Panc1 (cell line): ENCODE measurements around the gene CNGA3. TPM values are rescaled to one million over a fixed set of nuclear protein-coding genes. Genes with fewer than 3 reads are reported as not detected.

ENCODE experiments used
- ATAC-seq: fragments of 200-7000 bp; cut with Tn5 transposase; 2 replicates; pipeline ENCODE4 v1.9.1; 2020; ENCODE audit warnings: mild to moderate bottlenecking, moderate library complexity
- BruUV-seq: library from RNA; stranded (reverse); fragments of 400-500 nt; replicated peaks from 2 replicates; lab custom pipeline; 2021; lab: Mats Ljungman, UMichigan
- CTCF ChIA-PET: fragments of 300-600 bp; sonication (Branson Sonifier 250); formaldehyde crosslinking; loops from one replicate; lab custom pipeline; 2022; ENCODE audit warnings: antibody characterized with exemption; lab: Charles Lee
- POLR2A ChIA-PET: fragments of 300-600 bp; sonication (Branson Sonifier 250); formaldehyde crosslinking; loops from one replicate; lab custom pipeline; 2022; ENCODE audit warnings: antibody characterized with exemption; lab: Charles Lee
- DNase-seq: peaks from one replicate; pipeline ENCODE4 v3.0.0-alpha.2; 2010; ENCODE audit warnings: low read depth, low spot score
- H3K27ac ChIP-seq: 2 replicates; pipeline ENCODE4 v1.5.1; 2011; ENCODE audit warnings: mild to moderate bottlenecking, low read length, inconsistent platforms
- H3K27me3 ChIP-seq: fragments of 200-500 bp; sonication (Bioruptor generic); 2 replicates; pipeline ENCODE4 v1.6.0; 2014; ENCODE audit warnings: low read length, inconsistent platforms; ENCODE audit not compliant: control insufficient read depth, insufficient read depth
- H3K36me3 ChIP-seq: fragments of 200-500 bp; sonication (Bioruptor generic); 2 replicates; pipeline ENCODE4 v1.5.1; 2014; ENCODE audit warnings: inconsistent platforms, mild to moderate bottlenecking, low read length, moderate library complexity; ENCODE audit not compliant: control insufficient read depth, insufficient read depth
- H3K4me1 ChIP-seq: 2 replicates; pipeline ENCODE4 v1.5.1; 2011; ENCODE audit warnings: inconsistent platforms, mild to moderate bottlenecking, low read length, moderate library complexity; ENCODE audit not compliant: control insufficient read depth, insufficient read depth
- H3K4me3 ChIP-seq, 2 experiments: 2 replicates each; pipeline ENCODE4 v1.5.1; 2011 to 2012; ENCODE audit warnings: low read depth in 2 of 2, low read length in 2 of 2, mild to moderate bottlenecking in 2 of 2, inconsistent platforms in 1 of 2, moderate library complexity in 1 of 2
- H3K9me3 ChIP-seq: fragments of 200-500 bp; sonication (Bioruptor generic); 2 replicates; pipeline ENCODE4 v1.5.1; 2014; ENCODE audit warnings: low read depth, mild to moderate bottlenecking, inconsistent platforms, low read length, moderate library complexity; ENCODE audit not compliant: control insufficient read depth, insufficient read depth
- POLR2AphosphoS5 ChIP-seq: IDR thresholded peaks from 2 replicates; pipeline ENCODE4 v1.6.1; 2012; ENCODE audit warnings: mild to moderate bottlenecking, low read depth, low read length, moderate library complexity
- SIN3A ChIP-seq: IDR thresholded peaks from 2 replicates; pipeline ENCODE4 v1.6.1; 2012; ENCODE audit warnings: low read depth, mild to moderate bottlenecking, low read length, moderate library complexity, borderline replicate concordance; ENCODE audit not compliant: insufficient read depth
- TCF7L2 ChIP-seq: IDR thresholded peaks from 2 replicates; pipeline ENCODE4 v1.6.1; 2011; ENCODE audit warnings: mild to moderate bottlenecking, low read depth, low read length, inconsistent platforms
- in situ Hi-C: cut with HindIII; loops from 2 replicates; pipeline ENCODE4 v1.10.0; 2016; ENCODE audit warnings: low sequenced_read_pairs, low pct_unique_long_range_greater_than_20kb
- intact Hi-C: fragments of 100-400 bp; cut with micrococcal nuclease; formaldehyde crosslinking; loops from one replicate; pipeline ENCODE4 v1.10.0; 2022; ENCODE audit not compliant: unreplicated experiment
- total RNA-seq: library from RNA; stranded (reverse); gene quantifications from one replicate; pipeline ENCODE4 v1.2.1, GENCODE V29; 2021; ENCODE audit not compliant: unreplicated experiment
- TF ChIP-seq, protein P1 (sequence below): fragments of 450-650 bp; IDR thresholded peaks from 2 replicates; pipeline ENCODE4 v1.5.1; 2017; ENCODE audit warnings: mild to moderate bottlenecking
- TF ChIP-seq, protein P2 (sequence below), 2 experiments: IDR thresholded peaks; 2 replicates each; pipeline ENCODE4 v1.6.1; 2011 to 2012; ENCODE audit warnings: low read depth in 2 of 2, control low read depth in 1 of 2, low read length in 1 of 2, mild to moderate bottlenecking in 1 of 2, moderate library complexity in 1 of 2; ENCODE audit not compliant: insufficient read depth in 1 of 2

The CNGA3 gene
- total RNA-seq, 1 experiment from 2014 or later = not detected

DNA sequence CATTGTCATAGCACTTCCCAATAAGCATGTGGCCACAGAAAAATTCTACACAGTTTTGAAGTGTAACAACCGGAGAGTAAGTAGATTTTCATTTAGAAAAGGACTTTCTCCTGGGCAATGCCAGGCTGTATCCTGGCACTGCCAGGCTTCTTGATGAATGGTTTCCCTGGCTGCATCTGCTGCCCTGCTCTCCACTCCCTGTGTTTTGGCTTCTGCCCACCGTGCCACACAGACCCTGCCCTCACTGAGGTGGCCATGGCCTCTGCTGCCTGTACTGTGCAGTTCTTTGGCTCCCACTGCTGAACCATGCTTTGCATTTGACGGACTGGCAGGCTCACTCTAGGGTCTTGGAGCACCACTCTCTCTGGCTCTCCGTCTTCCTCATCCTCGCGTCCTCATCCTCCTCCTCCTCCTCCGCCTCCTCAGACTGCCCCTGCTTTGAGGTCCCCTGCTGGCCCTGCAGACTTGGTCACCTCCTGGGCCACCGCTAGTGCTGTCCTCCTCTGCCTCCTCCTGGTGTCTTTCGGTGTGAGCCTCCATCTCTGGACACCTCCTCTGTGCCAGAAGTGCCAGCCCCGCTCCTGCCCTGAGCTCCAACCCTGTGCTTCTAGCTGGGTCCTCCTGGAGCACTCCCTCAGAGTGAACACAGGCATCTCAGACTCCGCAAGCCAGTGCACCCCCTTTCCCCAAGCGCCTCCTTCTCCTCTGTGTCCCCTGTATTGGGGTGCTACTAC lies 45.9 kb upstream of the CNGA3 start:
- ChIA-PET POLR2A (no interaction called here), CTCF (no interaction called here)
- DNase-seq (no peak), ATAC-seq (no peak)
- in situ Hi-C loops = no loop called here
- no peaks in the 10 kb centered on the region for H3K9me3 ChIP-seq
- TF ChIP-seq, protein P1, sequence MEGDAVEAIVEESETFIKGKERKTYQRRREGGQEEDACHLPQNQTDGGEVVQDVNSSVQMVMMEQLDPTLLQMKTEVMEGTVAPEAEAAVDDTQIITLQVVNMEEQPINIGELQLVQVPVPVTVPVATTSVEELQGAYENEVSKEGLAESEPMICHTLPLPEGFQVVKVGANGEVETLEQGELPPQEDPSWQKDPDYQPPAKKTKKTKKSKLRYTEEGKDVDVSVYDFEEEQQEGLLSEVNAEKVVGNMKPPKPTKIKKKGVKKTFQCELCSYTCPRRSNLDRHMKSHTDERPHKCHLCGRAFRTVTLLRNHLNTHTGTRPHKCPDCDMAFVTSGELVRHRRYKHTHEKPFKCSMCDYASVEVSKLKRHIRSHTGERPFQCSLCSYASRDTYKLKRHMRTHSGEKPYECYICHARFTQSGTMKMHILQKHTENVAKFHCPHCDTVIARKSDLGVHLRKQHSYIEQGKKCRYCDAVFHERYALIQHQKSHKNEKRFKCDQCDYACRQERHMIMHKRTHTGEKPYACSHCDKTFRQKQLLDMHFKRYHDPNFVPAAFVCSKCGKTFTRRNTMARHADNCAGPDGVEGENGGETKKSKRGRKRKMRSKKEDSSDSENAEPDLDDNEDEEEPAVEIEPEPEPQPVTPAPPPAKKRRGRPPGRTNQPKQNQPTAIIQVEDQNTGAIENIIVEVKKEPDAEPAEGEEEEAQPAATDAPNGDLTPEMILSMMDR = no peak
- no peak for TF ChIP-seq TCF7L2
- TF ChIP-seq SIN3A = no peak
- no peak for TF ChIP-seq POLR2AphosphoS5
- TF ChIP-seq, protein P2, sequence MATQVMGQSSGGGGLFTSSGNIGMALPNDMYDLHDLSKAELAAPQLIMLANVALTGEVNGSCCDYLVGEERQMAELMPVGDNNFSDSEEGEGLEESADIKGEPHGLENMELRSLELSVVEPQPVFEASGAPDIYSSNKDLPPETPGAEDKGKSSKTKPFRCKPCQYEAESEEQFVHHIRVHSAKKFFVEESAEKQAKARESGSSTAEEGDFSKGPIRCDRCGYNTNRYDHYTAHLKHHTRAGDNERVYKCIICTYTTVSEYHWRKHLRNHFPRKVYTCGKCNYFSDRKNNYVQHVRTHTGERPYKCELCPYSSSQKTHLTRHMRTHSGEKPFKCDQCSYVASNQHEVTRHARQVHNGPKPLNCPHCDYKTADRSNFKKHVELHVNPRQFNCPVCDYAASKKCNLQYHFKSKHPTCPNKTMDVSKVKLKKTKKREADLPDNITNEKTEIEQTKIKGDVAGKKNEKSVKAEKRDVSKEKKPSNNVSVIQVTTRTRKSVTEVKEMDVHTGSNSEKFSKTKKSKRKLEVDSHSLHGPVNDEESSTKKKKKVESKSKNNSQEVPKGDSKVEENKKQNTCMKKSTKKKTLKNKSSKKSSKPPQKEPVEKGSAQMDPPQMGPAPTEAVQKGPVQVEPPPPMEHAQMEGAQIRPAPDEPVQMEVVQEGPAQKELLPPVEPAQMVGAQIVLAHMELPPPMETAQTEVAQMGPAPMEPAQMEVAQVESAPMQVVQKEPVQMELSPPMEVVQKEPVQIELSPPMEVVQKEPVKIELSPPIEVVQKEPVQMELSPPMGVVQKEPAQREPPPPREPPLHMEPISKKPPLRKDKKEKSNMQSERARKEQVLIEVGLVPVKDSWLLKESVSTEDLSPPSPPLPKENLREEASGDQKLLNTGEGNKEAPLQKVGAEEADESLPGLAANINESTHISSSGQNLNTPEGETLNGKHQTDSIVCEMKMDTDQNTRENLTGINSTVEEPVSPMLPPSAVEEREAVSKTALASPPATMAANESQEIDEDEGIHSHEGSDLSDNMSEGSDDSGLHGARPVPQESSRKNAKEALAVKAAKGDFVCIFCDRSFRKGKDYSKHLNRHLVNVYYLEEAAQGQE (IDR thresholded peaks at IDR 0.05; ENCODE audit: insufficient read depth in 1 of 2, low read depth in 2 of 2, low read length in 1 of 2) = no peak
- H3K36me3 ChIP-seq = no peaks in the 10 kb centered on the region
- intact Hi-C loops = no loop called here
- no peak overlapping the region for H3K27ac ChIP-seq
- BruUV-seq = no TSS peak
- peaks cover 3% of the 10 kb centered on the region; the same call in 1 of the 2 replicates for H3K27me3 ChIP-seq
- H3K4me3 ChIP-seq = no peak overlapping the region
- H3K4me1 ChIP-seq = no peaks in the 10 kb centered on the region

DNA sequence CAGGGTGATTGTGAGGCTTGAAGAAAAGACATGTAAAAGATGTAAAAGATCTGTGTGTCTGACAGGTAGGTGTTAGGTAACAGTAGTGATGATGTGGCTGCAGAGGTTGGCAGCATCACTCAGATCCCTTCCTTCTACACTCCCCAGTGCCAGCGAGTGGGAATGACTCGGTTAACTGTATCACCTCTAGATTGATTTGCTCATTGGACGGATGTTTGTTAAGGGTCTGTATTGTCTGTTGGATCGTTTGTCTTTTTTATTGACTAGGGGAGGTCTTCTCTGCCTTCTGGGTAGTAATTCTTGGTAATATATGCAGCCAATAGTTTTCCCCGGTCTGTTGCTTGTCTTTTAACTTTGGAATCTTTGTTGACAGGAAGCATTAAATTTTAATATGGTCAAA lies 44.8 kb upstream of the CNGA3 start:
- in situ Hi-C loops = no loop called here
- no TSS peak for BruUV-seq
- CTCF ChIA-PET = no interaction called here

More for the DNA sequence above, 44.8 kb upstream of the CNGA3 start:
- H3K36me3 ChIP-seq = no peaks in the 10 kb centered on the region
- H3K4me1 ChIP-seq = no peaks in the 10 kb centered on the region
- intact Hi-C loops = no loop called here
- DNase-seq (no peak), ATAC-seq (no peak)
- H3K9me3 ChIP-seq = no peaks in the 10 kb centered on the region
- H3K27ac ChIP-seq = no peak overlapping the region
- no peak overlapping the region for H3K4me3 ChIP-seq
- POLR2A ChIA-PET = no interaction called here
- TF ChIP-seq, protein P2 (IDR thresholded peaks at IDR 0.05; ENCODE audit: insufficient read depth in 1 of 2, low read depth in 2 of 2, low read length in 1 of 2) = no peak
- TF ChIP-seq TCF7L2 = no peak
- no peak for TF ChIP-seq POLR2AphosphoS5
- TF ChIP-seq SIN3A = no peak
- TF ChIP-seq, protein P1 = no peak
- peaks cover 4% of the 10 kb centered on the region; the same call in 1 of the 2 replicates for H3K27me3 ChIP-seq
